GM12878 (cell line): ENCODE measurements around the gene NRXN3. TPM values are rescaled to one million over a fixed set of nuclear protein-coding genes. Genes with fewer than 3 reads are reported as not detected.

Experiments used
- ATAC-seq: fragments of 200-7000 bp; cut with Tn5 transposase; 3 replicates; pipeline ENCODE4 v1.9.1; 2020; ENCODE audit warnings: mild to moderate bottlenecking, moderate library complexity
- BruUV-seq: library from RNA; stranded (reverse); fragments of 400-500 nt; replicated peaks from 2 replicates; lab custom pipeline; 2021; lab: Mats Ljungman, UMichigan
- CTCF ChIA-PET: fragments of 300-600 bp; sonication (Branson Sonifier 250); formaldehyde crosslinking; extraction: SDS; loops from one replicate; lab custom pipeline; 2021; ENCODE audit warnings: inconsistent platforms; lab: Yijun Ruan, JAX
- POLR2A ChIA-PET: fragments of 350-600 bp; formaldehyde crosslinking; extraction: SDS; loops from one replicate; lab custom pipeline; 2021; ENCODE audit warnings: inconsistent platforms; lab: Charles Lee
- RAD21 ChIA-PET: fragments of 300-600 bp; sonication (Branson Sonifier 250); formaldehyde crosslinking; loops from one replicate; lab custom pipeline; 2023; ENCODE audit warnings: antibody characterized with exemption; ENCODE audit not compliant: unreplicated experiment; lab: Charles Lee
- SMC1A ChIA-PET: fragments of 300-600 bp; sonication (Branson Sonifier 250); formaldehyde crosslinking; loops from one replicate; lab custom pipeline; 2023; ENCODE audit not compliant: unreplicated experiment, uncharacterized antibody; lab: Charles Lee
- DNase-seq: peaks from one replicate; pipeline ENCODE4 v3.0.0-alpha.2; 2011; ENCODE audit warnings: low read depth, low spot score
- FAIRE-seq: peaks from 3 replicates; lab custom pipeline; 2011; peaks lifted over from hg19 to GRCh38; lab: Jason Lieb, UNC
- H2AFZ ChIP-seq: 2 replicates; pipeline ENCODE4 v1.6.0; 2011; ENCODE audit warnings: low read depth, low read length, control low read depth; ENCODE audit not compliant: control insufficient read depth
- H3K27ac ChIP-seq: 2 replicates; pipeline ENCODE4 v1.5.1; 2011; ENCODE audit warnings: control low read depth; ENCODE audit not compliant: control insufficient read depth, insufficient read depth
- H3K27me3 ChIP-seq, 2 experiments: replicated peaks in 1 of 2; 2 replicates each; pipeline versions ENCODE4 v1.6.0 to v1.6.1; 2011; ENCODE audit warnings: low read length in 1 of 2; ENCODE audit not compliant: control insufficient read depth in 2 of 2, insufficient read depth in 2 of 2
- H3K36me3 ChIP-seq, 2 experiments: 2 replicates each; pipeline ENCODE4 v1.5.1; 2011; ENCODE audit warnings: low read length in 1 of 2; ENCODE audit not compliant: control insufficient read depth in 2 of 2, insufficient read depth in 2 of 2
- H3K4me1 ChIP-seq: 2 replicates; pipeline ENCODE4 v1.6.1; 2011; ENCODE audit warnings: mild to moderate bottlenecking, low read length, moderate library complexity, mixed read lengths; ENCODE audit not compliant: control insufficient read depth, insufficient read depth
- H3K4me2 ChIP-seq: 2 replicates; pipeline ENCODE4 v1.6.0; 2011; ENCODE audit warnings: control low read depth; ENCODE audit not compliant: control insufficient read depth, insufficient read depth
- H3K4me3 ChIP-seq: fragments of 200-600 bp; sonication (generic); 2 replicates; pipeline ENCODE4 v1.5.1; 2016
- H3K79me2 ChIP-seq: 2 replicates; pipeline ENCODE4 v1.6.0; 2011; ENCODE audit warnings: low read length; ENCODE audit not compliant: control insufficient read depth, insufficient read depth
- H3K9ac ChIP-seq: 2 replicates; pipeline ENCODE4 v1.8.0; 2011; ENCODE audit warnings: low read length, control low read depth, mixed read lengths; ENCODE audit not compliant: control insufficient read depth, insufficient read depth
- H3K9me3 ChIP-seq: replicated peaks from 3 replicates; pipeline ENCODE4 v1.5.1; 2011; ENCODE audit warnings: mild to moderate bottlenecking, low read length; ENCODE audit not compliant: control insufficient read depth, insufficient read depth
- H4K20me1 ChIP-seq: 2 replicates; pipeline ENCODE4 v1.6.0; 2011; ENCODE audit not compliant: control insufficient read depth, insufficient read depth
- CHD2 ChIP-seq: IDR thresholded peaks from 2 replicates; pipeline ENCODE4 v1.6.1; 2011; ENCODE audit warnings: low read depth, low read length, improper control_type of control experiment, borderline replicate concordance
- IKZF2 ChIP-seq, 2 experiments: fragments of 450-650 bp; IDR thresholded peaks; 2 replicates each; pipeline ENCODE4 v1.6.1; 2017; ENCODE audit warnings: mild to moderate bottlenecking in 2 of 2, moderate library complexity in 2 of 2
- POLR2AphosphoS5 ChIP-seq: IDR thresholded peaks from 2 replicates; pipeline ENCODE4 v1.6.1; 2011; ENCODE audit warnings: mild to moderate bottlenecking, low read length, inconsistent platforms
- SIX5 ChIP-seq: IDR thresholded peaks from 2 replicates; pipeline ENCODE4 v1.6.1; 2011; ENCODE audit warnings: mild to moderate bottlenecking, low read depth, low read length, moderate library complexity; ENCODE audit not compliant: severe bottlenecking
- WGBS: methylation state at CpG from one replicate; pipeline ENCODE4 v1.1.6; 2016; ENCODE audit warnings: low lambda C conversion rate; ENCODE audit not compliant: insufficient replicate concordance, insufficient coverage; ENCODE audit errors: missing lambda C conversion rate; 5-methylcytosine and 5-hydroxymethylcytosine counted together
- in situ Hi-C: fragments of 300-500 bp; cut with MboI; formaldehyde crosslinking; loops from 9 replicates; pipeline ENCODE4 v1.14.3; 2018; ENCODE audit warnings: mixed read lengths
- intact Hi-C: fragments of 100-400 bp; cut with micrococcal nuclease; formaldehyde crosslinking; loops from one replicate; pipeline ENCODE4 v1.14.2; 2022; ENCODE audit not compliant: unreplicated experiment
- polyA plus RNA-seq, 11 experiments: library from polyadenylated mRNA; depleted of rRNA in 4 of 11; unstranded in 6 of 11; stranded (reverse) in 5 of 11; fragments of >200 nt; fragmentation: Nextera tagmentation in 4 of 11; fragmentation: Illumina TruSeq in 1 of 11; extraction: Ambion mirVana in 4 of 11; extraction: Trizol in 1 of 11; gene quantifications; 1 replicate in 1 of 11; 2 replicates in 10 of 11; pipeline versions ENCODE4 v1.2.1 to v1.2.3, GENCODE V29; 2011 to 2016; ENCODE audit warnings: inconsistent platforms in 2 of 11, missing spikeins in 2 of 11, low read depth in 1 of 11
- total RNA-seq, 4 experiments: library from RNA; depleted of rRNA in 3 of 4; stranded (reverse); fragments of >200 nt in 3 of 4; fragmentation: Illumina TruSeq in 1 of 4; extraction: Trizol in 1 of 4; gene quantifications; 2 replicates each; pipeline versions ENCODE4 v1.2.1 to v1.2.3, GENCODE V29; 2013 to 2021
- TF ChIP-seq, protein P1 (sequence below): fragments of 450-650 bp; formaldehyde crosslinking; IDR thresholded peaks from 2 replicates; pipeline ENCODE4 v1.5.0; 2022; ENCODE audit warnings: mild to moderate bottlenecking, missing genetic modification characterization

Gene NRXN3
- total and polyA plus RNA-seq, 10 of the 15 experiments (the other 5 are each of a cell fraction or from before 2014, with no cell fraction given) = 0.52 to 3.3 (median 1.4) TPM

DNA sequence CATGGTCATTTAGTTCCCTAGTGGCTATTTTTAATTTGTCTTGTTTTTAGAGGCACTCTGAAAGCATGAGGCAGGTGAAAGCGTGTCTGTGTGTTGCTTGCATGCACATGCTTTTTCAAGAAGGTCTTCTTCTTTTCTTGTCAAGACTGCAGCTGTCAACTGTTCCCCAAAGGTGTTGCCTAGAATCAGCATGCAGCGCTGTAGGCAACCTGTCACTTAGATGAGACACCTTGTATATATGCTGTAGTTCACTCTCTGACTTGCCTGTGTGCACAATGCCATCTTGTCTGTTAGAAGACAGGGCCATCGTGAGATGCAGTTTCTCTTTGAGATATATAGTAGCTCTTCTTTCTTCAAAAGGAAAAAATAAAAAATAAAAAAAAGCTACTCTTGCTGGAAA is 1155.4 kb downstream of the NRXN3 start:
- Histone ChIP-seq H4K20me1 (no peaks in the 10 kb centered on the region), H3K9me3 (no peaks in the 10 kb centered on the region; the same call in 2 of the 3 replicates), H3K36me3 (no peaks in the 10 kb centered on the region), H3K27me3 (no peaks in the 10 kb centered on the region), H3K79me2 (no peaks in the 10 kb centered on the region), H3K4me2 (no peak overlapping the region), H2AFZ (no peak overlapping the region), H3K4me3 (no peak overlapping the region)
- 15% methylated on average over 3 of the region's 3 CpGs for WGBS
- ATAC-seq (no peak), DNase-seq (no peak), FAIRE-seq (no peak)
- CTCF ChIA-PET = no interaction called here
- no TSS peak for BruUV-seq
- POLR2A ChIA-PET = no interaction called here
- in situ Hi-C loops = no loop called here
- intact Hi-C loops = no loop called here
- RAD21 ChIA-PET = no interaction called here
- TF ChIP-seq, protein P1, sequence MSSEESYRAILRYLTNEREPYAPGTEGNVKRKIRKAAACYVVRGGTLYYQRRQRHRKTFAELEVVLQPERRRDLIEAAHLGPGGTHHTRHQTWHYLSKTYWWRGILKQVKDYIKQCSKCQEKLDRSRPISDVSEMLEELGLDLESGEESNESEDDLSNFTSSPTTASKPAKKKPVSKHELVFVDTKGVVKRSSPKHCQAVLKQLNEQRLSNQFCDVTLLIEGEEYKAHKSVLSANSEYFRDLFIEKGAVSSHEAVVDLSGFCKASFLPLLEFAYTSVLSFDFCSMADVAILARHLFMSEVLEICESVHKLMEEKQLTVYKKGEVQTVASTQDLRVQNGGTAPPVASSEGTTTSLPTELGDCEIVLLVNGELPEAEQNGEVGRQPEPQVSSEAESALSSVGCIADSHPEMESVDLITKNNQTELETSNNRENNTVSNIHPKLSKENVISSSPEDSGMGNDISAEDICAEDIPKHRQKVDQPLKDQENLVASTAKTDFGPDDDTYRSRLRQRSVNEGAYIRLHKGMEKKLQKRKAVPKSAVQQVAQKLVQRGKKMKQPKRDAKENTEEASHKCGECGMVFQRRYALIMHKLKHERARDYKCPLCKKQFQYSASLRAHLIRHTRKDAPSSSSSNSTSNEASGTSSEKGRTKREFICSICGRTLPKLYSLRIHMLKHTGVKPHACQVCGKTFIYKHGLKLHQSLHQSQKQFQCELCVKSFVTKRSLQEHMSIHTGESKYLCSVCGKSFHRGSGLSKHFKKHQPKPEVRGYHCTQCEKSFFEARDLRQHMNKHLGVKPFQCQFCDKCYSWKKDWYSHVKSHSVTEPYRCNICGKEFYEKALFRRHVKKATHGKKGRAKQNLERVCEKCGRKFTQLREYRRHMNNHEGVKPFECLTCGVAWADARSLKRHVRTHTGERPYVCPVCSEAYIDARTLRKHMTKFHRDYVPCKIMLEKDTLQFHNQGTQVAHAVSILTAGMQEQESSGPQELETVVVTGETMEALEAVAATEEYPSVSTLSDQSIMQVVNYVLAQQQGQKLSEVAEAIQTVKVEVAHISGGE (CRISPR knock-in tag) = no peak
- TF ChIP-seq CHD2 (no peak), SIX5 (no peak), POLR2AphosphoS5 (no peak), IKZF2 (IDR thresholded peaks at IDR 0.05) (no peak)
- TF ChIP-seq, all 136 proteins: peak for 0
- Histone ChIP-seq H3K9ac (no peak overlapping the region), H3K27ac (no peak overlapping the region), H3K4me1 (no peaks in the 10 kb centered on the region)
- SMC1A ChIA-PET = no interaction called here
